ENCODE measurements around the gene DMPK.

DNA sequence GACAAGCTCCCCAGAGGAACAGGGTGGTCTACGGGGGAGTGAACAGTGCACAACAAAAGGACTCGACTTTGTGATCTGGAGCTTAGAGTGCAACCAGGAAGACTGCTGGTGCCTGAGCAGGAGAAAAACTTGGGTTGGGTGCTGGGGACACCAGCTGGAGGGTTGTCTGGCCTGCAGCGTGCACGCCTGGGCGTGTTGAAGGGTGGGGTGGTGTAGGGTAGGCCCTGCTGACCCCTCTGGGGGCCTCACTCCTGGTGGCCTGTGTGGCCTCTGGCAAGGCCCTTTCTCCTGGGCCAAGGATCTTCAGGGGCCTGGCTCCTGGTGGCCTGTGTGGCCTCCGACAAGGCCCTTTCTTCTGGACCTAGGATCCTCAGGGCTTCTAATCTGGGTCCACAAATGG, 37.5 kb upstream of the DMPK start:
- TF ChIP-seq CTCF (IDR thresholded peaks at IDR 0.05) = no peak
- no peak for TF ChIP-seq POLR2AphosphoS5 (IDR thresholded peaks at IDR 0.05)
